ENCODE data around the gene MRPL18. TPM values are rescaled to one million over a fixed set of nuclear protein-coding genes. Genes with fewer than 3 reads are reported as not detected.
A peak's percentile ranks its signal among the peaks of the same experiment; 100 is the strongest.

MRPL18 gene
- total and polyA plus RNA-seq, 2 of the 8 experiments (the other 6 are each of a cell fraction or from before 2014, with no cell fraction given), result 58.7 to 79.8 TPM

DNA sequence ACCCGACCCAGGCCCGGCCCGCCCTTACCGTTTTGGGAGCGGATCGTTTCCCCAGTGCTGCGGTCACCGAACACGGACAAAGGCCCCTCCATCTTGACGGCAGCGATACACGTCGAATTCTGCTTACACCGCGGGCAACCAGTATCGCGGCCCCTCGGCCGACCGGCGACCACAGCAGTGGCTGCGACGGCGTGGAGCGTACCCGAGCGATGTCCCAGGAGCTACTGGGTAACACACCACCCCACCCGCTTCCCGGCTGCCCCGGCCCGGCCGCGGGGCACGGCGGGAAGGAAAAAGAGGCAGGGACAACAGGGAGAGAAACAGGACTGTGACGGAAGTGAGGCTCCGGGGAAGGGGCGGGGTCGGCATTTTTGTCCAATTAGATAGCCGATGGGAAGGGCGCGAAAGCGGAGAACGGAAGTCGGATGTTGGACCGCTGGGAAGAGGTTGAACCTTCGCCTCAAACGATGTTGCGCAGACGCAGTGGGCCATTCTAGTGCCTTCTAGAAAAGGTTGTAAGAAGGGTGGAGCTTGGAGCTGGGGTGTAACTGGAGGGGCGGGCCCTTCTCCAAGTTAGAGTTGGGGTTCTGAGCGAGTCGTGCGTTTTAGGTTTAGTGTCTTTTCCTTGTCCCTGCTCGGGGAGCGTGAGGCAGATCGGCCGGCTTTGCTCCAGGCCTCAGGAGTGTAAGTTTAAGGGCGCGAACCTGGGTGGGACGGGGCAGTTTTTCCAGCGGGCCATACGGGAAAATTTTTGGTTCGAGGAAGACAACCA, 704 bp upstream of the MRPL18 start, which contains the start of gene TCP1 (continued):
- TF ChIP-seq JUND (IDR thresholded peaks at IDR 0.05; ENCODE audit: low read length) (no peak), YY1 (IDR thresholded peaks at IDR 0.05; ENCODE audit: low read depth, low read length) (no peak), SAP30 (IDR thresholded peaks at IDR 0.05; ENCODE audit: insufficient read depth, insufficient replicate concordance, low read length) (no peak), ASH2L (IDR thresholded peaks at IDR 0.05; ENCODE audit: low read length) (peak; percentile 14), CEBPB (IDR thresholded peaks at IDR 0.05; ENCODE audit: low read depth, low read length) (no peak), SP4 (IDR thresholded peaks at IDR 0.05; ENCODE audit: low read length) (no peak), CHD1 (IDR thresholded peaks at IDR 0.05; ENCODE audit: low read depth, low read length) (no peak), KDM5A (IDR thresholded peaks at IDR 0.05; ENCODE audit: low read length) (0 out of 2 replicates have a peak, but pooled peaks have one; percentile 10), NANOG (IDR thresholded peaks at IDR 0.05; ENCODE audit: insufficient read depth, low read depth, low read length, poor library complexity, severe bottlenecking) (no peak), HDAC2 (IDR thresholded peaks at IDR 0.05; ENCODE audit: borderline replicate concordance in 1 of 2, low read depth in 2 of 2, low read length in 2 of 2) (peak in 1 of 2 experiments; percentile 51; a peak in 1 of 4 replicates), SRF (IDR thresholded peaks at IDR 0.05; ENCODE audit: low read depth, low read length) (no peak), ZNF274 (IDR thresholded peaks at IDR 0.05; ENCODE audit: borderline replicate concordance, extremely low read depth, low read length) (no peak), JUN (IDR thresholded peaks at IDR 0.05; ENCODE audit: low read depth, low read length) (no peak), EZH2 (IDR thresholded peaks at IDR 0.05; ENCODE audit: low read depth, low read length, severe bottlenecking) (no peak), SIRT6 (IDR thresholded peaks at IDR 0.05; ENCODE audit: low read length) (no peak)
- TF ChIP-seq, protein P1, sequence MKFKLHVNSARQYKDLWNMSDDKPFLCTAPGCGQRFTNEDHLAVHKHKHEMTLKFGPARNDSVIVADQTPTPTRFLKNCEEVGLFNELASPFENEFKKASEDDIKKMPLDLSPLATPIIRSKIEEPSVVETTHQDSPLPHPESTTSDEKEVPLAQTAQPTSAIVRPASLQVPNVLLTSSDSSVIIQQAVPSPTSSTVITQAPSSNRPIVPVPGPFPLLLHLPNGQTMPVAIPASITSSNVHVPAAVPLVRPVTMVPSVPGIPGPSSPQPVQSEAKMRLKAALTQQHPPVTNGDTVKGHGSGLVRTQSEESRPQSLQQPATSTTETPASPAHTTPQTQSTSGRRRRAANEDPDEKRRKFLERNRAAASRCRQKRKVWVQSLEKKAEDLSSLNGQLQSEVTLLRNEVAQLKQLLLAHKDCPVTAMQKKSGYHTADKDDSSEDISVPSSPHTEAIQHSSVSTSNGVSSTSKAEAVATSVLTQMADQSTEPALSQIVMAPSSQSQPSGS (IDR thresholded peaks at IDR 0.05; ENCODE audit: low read length), result no peak
- TF ChIP-seq, protein P2, sequence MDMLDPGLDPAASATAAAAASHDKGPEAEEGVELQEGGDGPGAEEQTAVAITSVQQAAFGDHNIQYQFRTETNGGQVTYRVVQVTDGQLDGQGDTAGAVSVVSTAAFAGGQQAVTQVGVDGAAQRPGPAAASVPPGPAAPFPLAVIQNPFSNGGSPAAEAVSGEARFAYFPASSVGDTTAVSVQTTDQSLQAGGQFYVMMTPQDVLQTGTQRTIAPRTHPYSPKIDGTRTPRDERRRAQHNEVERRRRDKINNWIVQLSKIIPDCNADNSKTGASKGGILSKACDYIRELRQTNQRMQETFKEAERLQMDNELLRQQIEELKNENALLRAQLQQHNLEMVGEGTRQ (IDR thresholded peaks at IDR 0.05; ENCODE audit: low read length), result no peak
- TF ChIP-seq, protein P3, sequence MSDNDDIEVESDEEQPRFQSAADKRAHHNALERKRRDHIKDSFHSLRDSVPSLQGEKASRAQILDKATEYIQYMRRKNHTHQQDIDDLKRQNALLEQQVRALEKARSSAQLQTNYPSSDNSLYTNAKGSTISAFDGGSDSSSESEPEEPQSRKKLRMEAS (IDR thresholded peaks at IDR 0.05), result peak; percentile 70

Data from H1 (cell line).